Measurements from ENCODE around the gene SESN1. TPM values are rescaled to one million over a fixed set of nuclear protein-coding genes. Genes with fewer than 3 reads are reported as not detected.

Gene SESN1
- total and polyA plus RNA-seq, 9 of the 15 experiments (the other 6 are each of a cell fraction or from before 2014, with no cell fraction given), result 3.1 to 13.0 (median 7.4) TPM

- Histone ChIP-seq H3K36me3 (ENCODE audit: control insufficient read depth, insufficient read depth, low read length) (no peaks in the 10 kb centered on the region), H3K27ac (ENCODE audit: extremely low read depth, low read depth, low read length) (no peak overlapping the region), H3K9me3 (replicated peaks; ENCODE audit: control insufficient read depth, insufficient read depth, low read depth, low read length) (no peaks in the 10 kb centered on the region), H3K9me1 (ENCODE audit: control insufficient read depth, insufficient read depth, low read length) (no peaks in the 10 kb centered on the region), H4K20me1 (replicated peaks; ENCODE audit: control insufficient read depth, insufficient read depth, low read length) (peaks cover 5% of the 10 kb centered on the region; the same call in 1 of the 2 replicates), H3K4me1 (replicated peaks in 1 of 2; ENCODE audit: control insufficient read depth in 2 of 2, insufficient read depth in 2 of 2, low read length in 2 of 2) (peaks cover 3 to 6% of the 10 kb centered on the region in 2 experiments; a peak in 3 of 5 replicates), H2AFZ (ENCODE audit: low read depth, low read length) (no peak overlapping the region), H3K9ac (ENCODE audit: insufficient read depth in 1 of 2, low read depth in 2 of 2, low read length in 2 of 2) (no peak overlapping the region), H3K27me3 (ENCODE audit: control insufficient read depth in 2 of 2, insufficient read depth in 2 of 2, low read length in 2 of 2) (no peaks in the 10 kb centered on the region), H3K4me2 (ENCODE audit: insufficient read depth, low read length) (no peak overlapping the region), H3K79me2 (ENCODE audit: control insufficient read depth, insufficient read depth, low read length) (0 out of 3 replicates have a peak, but pooled peaks cover 2% of the 10 kb centered on the region), H3K4me3 (no peak overlapping the region)
- DNase-seq (ENCODE audit: extremely low read depth in 1 of 4, low spot score in 3 of 4), result no peak
- intact Hi-C loops (cut with micrococcal nuclease), result no loop called here
- FAIRE-seq, result no peak
- ChIA-PET CTCF (ENCODE audit: low intra/inter-chr PET ratio) (interaction anchor here (0.7 kb wide), 1 partner anchor 966 kb away, joined by 4 read pairs; no protein-coding TSS in a partner anchor), POLR2A (no interaction called here)
- TF ChIP-seq CBFA2T3 (IDR thresholded peaks at IDR 0.05), result no peak
- TF ChIP-seq ZBTB5 (IDR thresholded peaks at IDR 0.05), result no peak
- no peak for TF ChIP-seq ZNF717 (CRISPR knock-in tag; IDR thresholded peaks at IDR 0.05)
- no TSS peak for BruUV-seq (replicated peaks)
- 43% methylated on average over 2 of the region's 2 CpGs for WGBS (ENCODE audit: insufficient coverage, low coverage, missing lambda C conversion rate)
- in situ Hi-C loops (cut with MboI), result loop anchor here (25.0 kb wide), 1 partner anchor 138 kb away; no protein-coding TSS in a partner anchor
- ATAC-seq, result no peak
Observed at GRCh38 chr6:109050012-109050411, 44.6 kb downstream of the SESN1 start.
